H1 (cell line): ENCODE data around the gene ASRGL1. TPM values are rescaled to one million over a fixed set of nuclear protein-coding genes. Genes with fewer than 3 reads are reported as not detected.

Experiments
- CHD2 ChIP-seq: IDR thresholded peaks from 2 replicates; pipeline ENCODE4 v1.6.1; 2012; ENCODE audit warnings: low read length, improper control_type of control experiment
- KDM1A ChIP-seq: fragments of 200-600, 300-600 bp; sonication (generic); IDR thresholded peaks from 2 replicates; pipeline ENCODE4 v1.7.1; 2016; ENCODE audit warnings: mild to moderate bottlenecking, low read length, borderline replicate concordance
- RXRA ChIP-seq: IDR thresholded peaks from 2 replicates; pipeline ENCODE4 v1.6.1; 2011; ENCODE audit warnings: low read depth, mild to moderate bottlenecking, low read length, moderate library complexity; ENCODE audit not compliant: insufficient read depth
- SP2 ChIP-seq: IDR thresholded peaks from 2 replicates; pipeline ENCODE4 v1.6.1; 2012; ENCODE audit warnings: mild to moderate bottlenecking, low read length, inconsistent platforms
- TBP ChIP-seq: IDR thresholded peaks from 2 replicates; pipeline ENCODE4 v1.6.1; 2011; ENCODE audit warnings: low read depth, low read length, improper control_type of control experiment
- polyA plus RNA-seq, 7 experiments: library from polyadenylated mRNA; depleted of rRNA in 3 of 7; stranded (reverse) in 5 of 7; unstranded in 2 of 7; fragments of >200 nt in 5 of 7; fragments of 200-250 nt in 2 of 7; gene quantifications; 1 replicate in 5 of 7; 2 replicates in 1 of 7; 4 replicates in 1 of 7; pipeline versions ENCODE4 v1.2.1 to v1.2.3, GENCODE V29; 2011 to 2013; ENCODE audit warnings: missing spikeins in 2 of 7, mixed read lengths in 2 of 7
- total RNA-seq: library from RNA; stranded (reverse); fragmentation: NEBNext Ultra II Directional; extraction: Animal tissue kit (Norgen Biotek cat#: 25700); gene quantifications from 2 replicates; pipeline ENCODE4 v1.2.1, GENCODE V29; 2021

ASRGL1 gene
- total and polyA plus RNA-seq, 2 of the 8 experiments (the other 6 are each of a cell fraction or from before 2014, with no cell fraction given), result 19.9 to 23.5 TPM

- TF ChIP-seq TBP, result no peak
- TF ChIP-seq RXRA, result no peak
- TF ChIP-seq CHD2, result no peak
- TF ChIP-seq SP2, result no peak
- TF ChIP-seq KDM1A, result no peak
- TF ChIP-seq, all 59 proteins: peak for 0
Observed at GRCh38 chr11:62435846-62436660, 98.8 kb downstream of the ASRGL1 start (continued).
